HepG2 (cell line): Measurements from ENCODE around the gene LRBA. TPM values are rescaled to one million over a fixed set of nuclear protein-coding genes. Genes with fewer than 3 reads are reported as not detected.

Experiments used
- ATAC-seq: fragments of 200-7000 bp; cut with Tn5 transposase; 3 replicates; pipeline ENCODE4 v1.9.1; 2020; ENCODE audit warnings: mild to moderate bottlenecking, moderate library complexity
- BruUV-seq: library from RNA; stranded (reverse); fragments of 400-500 nt; replicated peaks from 2 replicates; lab custom pipeline; 2021; lab: Mats Ljungman, UMichigan
- CTCF ChIA-PET: fragments of 300-600 bp; formaldehyde crosslinking; extraction: SDS; loops from one replicate; lab custom pipeline; 2021; ENCODE audit warnings: low total read pairs, inconsistent platforms, low intra/inter-chr PET ratio; lab: Yijun Ruan, JAX
- POLR2A ChIA-PET: fragments of 350-600 bp; sonication (Branson Sonifier 250); formaldehyde crosslinking; loops from one replicate; lab custom pipeline; 2020; ENCODE audit warnings: antibody characterized with exemption, inconsistent platforms; lab: Yijun Ruan, JAX
- DNase-seq: peaks from one replicate; pipeline ENCODE4 v3.0.0-alpha.2; 2015; ENCODE audit warnings: low spot score
- FAIRE-seq: peaks from 3 replicates; lab custom pipeline; 2011; peaks lifted over from hg19 to GRCh38; lab: Jason Lieb, UNC
- H2AFZ ChIP-seq: one replicate; pipeline ENCODE4 v1.6.1; 2011; ENCODE audit warnings: low read length, inconsistent platforms
- H3K27ac ChIP-seq: fragments of 300-600 bp; 3 replicates; pipeline ENCODE4 v1.8.0; 2011; ENCODE audit warnings: mixed run types, mild to moderate bottlenecking, mixed read lengths, low read length, inconsistent platforms; ENCODE audit not compliant: insufficient read depth; ENCODE audit errors: extremely low read length
- H3K27me3 ChIP-seq, 2 experiments: fragments of 200-600 bp in 1 of 2; 2 replicates in 1 of 2; 3 replicates in 1 of 2; pipeline versions ENCODE4 v1.6.0 to v1.8.0; 2011; ENCODE audit warnings: low read length in 2 of 2, mild to moderate bottlenecking in 2 of 2, moderate library complexity in 2 of 2, inconsistent platforms in 1 of 2; ENCODE audit not compliant: insufficient read depth in 2 of 2, control insufficient read depth in 1 of 2
- H3K36me3 ChIP-seq, 2 experiments: fragments of 200-600 bp in 1 of 2; replicated peaks in 1 of 2; 2 replicates in 1 of 2; 3 replicates in 1 of 2; pipeline versions ENCODE4 v1.5.1 to v1.8.0; 2011; ENCODE audit warnings: low read length in 2 of 2, inconsistent platforms in 1 of 2; ENCODE audit not compliant: insufficient read depth in 2 of 2, control insufficient read depth in 1 of 2
- H3K4me1 ChIP-seq: 2 replicates; pipeline ENCODE4 v1.5.1; 2012; ENCODE audit warnings: low read length, inconsistent platforms; ENCODE audit not compliant: insufficient read depth
- H3K4me2 ChIP-seq: 2 replicates; pipeline ENCODE4 v1.6.0; 2011; ENCODE audit warnings: low read depth, low read length, inconsistent platforms
- H3K4me3 ChIP-seq, 3 experiments: fragments of 200-600 bp in 1 of 3; sonication (generic), shearing (Covaris generic) in 1 of 3; replicated peaks in 1 of 3; 2 replicates each; pipeline ENCODE4 v1.5.1; 2011 to 2016; ENCODE audit warnings: low read length in 3 of 3, inconsistent platforms in 2 of 3, low read depth in 2 of 3, mild to moderate bottlenecking in 2 of 3, control low read depth in 1 of 3, mixed read lengths in 1 of 3; ENCODE audit not compliant: insufficient read depth in 1 of 3
- H3K79me2 ChIP-seq: one replicate; pipeline ENCODE4 v1.6.1; 2011; ENCODE audit warnings: low read length, inconsistent platforms; ENCODE audit not compliant: insufficient read depth
- H3K9ac ChIP-seq: 2 replicates; pipeline ENCODE4 v1.6.0; 2011; ENCODE audit warnings: mild to moderate bottlenecking, low read depth, low read length, inconsistent platforms; ENCODE audit not compliant: insufficient read depth
- H3K9me3 ChIP-seq: 2 replicates; pipeline ENCODE4 v1.5.1; 2012; ENCODE audit warnings: mild to moderate bottlenecking, low read length
- H4K20me1 ChIP-seq: 2 replicates; pipeline ENCODE4 v1.6.0; 2011; ENCODE audit warnings: inconsistent platforms, mild to moderate bottlenecking, low read length, moderate library complexity; ENCODE audit not compliant: insufficient read depth
- HOXA5 ChIP-seq: sonication (generic); formaldehyde crosslinking; IDR thresholded peaks from 2 replicates; pipeline ENCODE4 v1.4.0; 2020; ENCODE audit warnings: missing genetic modification reagents
- RFX5 ChIP-seq: IDR thresholded peaks from 2 replicates; pipeline ENCODE4 v1.6.1; 2011; ENCODE audit warnings: low read depth, low read length, improper control_type of control experiment
- TAF15 ChIP-seq: fragments of 200-400 bp; formaldehyde crosslinking; IDR thresholded peaks from one replicate; pipeline ENCODE4 v1.6.1; 2018; ENCODE audit warnings: mild to moderate bottlenecking, low read depth, low read length; ENCODE audit not compliant: poor library complexity, severe bottlenecking
- TEAD2 ChIP-seq: sonication (generic); formaldehyde crosslinking; IDR thresholded peaks from 2 replicates; pipeline ENCODE4 v1.9.0; 2021; ENCODE audit warnings: missing genetic modification reagents
- THAP11 ChIP-seq: IDR thresholded peaks from 2 replicates; pipeline ENCODE4 v1.6.1; 2016; ENCODE audit warnings: missing biosample characterization, missing genetic modification reagents
- ZBTB20 ChIP-seq: sonication (generic); formaldehyde crosslinking; IDR thresholded peaks from 2 replicates; pipeline ENCODE4 v1.8.1; 2023; ENCODE audit warnings: missing genetic modification reagents, low read depth, mild to moderate bottlenecking, borderline replicate concordance
- ZBTB3 ChIP-seq: sonication (generic); formaldehyde crosslinking; IDR thresholded peaks from 2 replicates; pipeline ENCODE4 v1.4.0; 2020; ENCODE audit warnings: low read depth, mild to moderate bottlenecking, moderate library complexity, missing genetic modification reagents, borderline replicate concordance
- ZFP90 ChIP-seq: sonication (generic); formaldehyde crosslinking; IDR thresholded peaks from 2 replicates; pipeline ENCODE4 v1.8.0; 2022; ENCODE audit warnings: missing genetic modification reagents, mild to moderate bottlenecking, inconsistent platforms, borderline replicate concordance
- ZNF530 ChIP-seq: sonication (generic); formaldehyde crosslinking; IDR thresholded peaks from 2 replicates; pipeline ENCODE4 v1.5.0; 2020; ENCODE audit warnings: low read depth, mild to moderate bottlenecking, missing genetic modification reagents
- ZNF550 ChIP-seq: sonication (generic); formaldehyde crosslinking; IDR thresholded peaks from 2 replicates; pipeline ENCODE4 v1.4.0; 2020; ENCODE audit warnings: mild to moderate bottlenecking, missing genetic modification reagents, borderline replicate concordance
- ZNF580 ChIP-seq: IDR thresholded peaks from 2 replicates; pipeline ENCODE4 v1.6.1; 2016; ENCODE audit warnings: low read depth, borderline replicate concordance
- ZNF619 ChIP-seq: sonication (generic); formaldehyde crosslinking; IDR thresholded peaks from 2 replicates; pipeline ENCODE4 v1.4.0; 2020; ENCODE audit warnings: mild to moderate bottlenecking, missing genetic modification reagents
- ZNF761 ChIP-seq: sonication (generic); formaldehyde crosslinking; conservative IDR thresholded peaks from 2 replicates; pipeline ENCODE4 v1.4.0; 2020; ENCODE audit warnings: mild to moderate bottlenecking, missing genetic modification reagents
- ZSCAN22 ChIP-seq: sonication (generic); formaldehyde crosslinking; IDR thresholded peaks from 2 replicates; pipeline ENCODE4 v1.4.0; 2020; ENCODE audit warnings: mild to moderate bottlenecking, missing genetic modification reagents
- WGBS: methylation state at CpG from one replicate; pipeline ENCODE4 v1.1.6; 2017; ENCODE audit warnings: low lambda C conversion rate; 5-methylcytosine and 5-hydroxymethylcytosine counted together
- in situ Hi-C: cut with HindIII; loops from 2 replicates; pipeline ENCODE4 v1.10.0; 2017; ENCODE audit warnings: low pct_unique_long_range_greater_than_20kb; ENCODE audit not compliant: extremely low pct_ligation_motif_present
- intact Hi-C: fragments of 100-400 bp; cut with micrococcal nuclease; formaldehyde crosslinking; loops from one replicate; pipeline ENCODE4 v1.10.0; 2022; ENCODE audit not compliant: unreplicated experiment
- polyA plus RNA-seq, 8 experiments: library from polyadenylated mRNA; depleted of rRNA in 3 of 8; stranded (reverse) in 7 of 8; unstranded in 1 of 8; fragments of >200 nt; fragmentation: Illumina TruSeq in 4 of 8; extraction: Trizol in 4 of 8; gene quantifications; 2 replicates each; pipeline versions ENCODE4 v1.2.1 to v1.2.3, GENCODE V29; 2011 to 2016; ENCODE audit warnings: low read depth in 4 of 8, missing spikeins in 1 of 8, mixed read lengths in 1 of 8; ENCODE audit not compliant: insufficient read depth in 1 of 8
- total RNA-seq, 5 experiments: library from RNA; depleted of rRNA; stranded (reverse); fragments of >200 nt; fragmentation: Illumina TruSeq; extraction: Trizol; gene quantifications; 2 replicates each; pipeline ENCODE4 v1.2.3, GENCODE V29; 2016; ENCODE audit warnings: low read depth in 1 of 5

LRBA gene
- total and polyA plus RNA-seq, 2 of the 13 experiments (the other 11 are each of a cell fraction or from before 2014, with no cell fraction given): 21.0 to 37.2 TPM

DNA sequence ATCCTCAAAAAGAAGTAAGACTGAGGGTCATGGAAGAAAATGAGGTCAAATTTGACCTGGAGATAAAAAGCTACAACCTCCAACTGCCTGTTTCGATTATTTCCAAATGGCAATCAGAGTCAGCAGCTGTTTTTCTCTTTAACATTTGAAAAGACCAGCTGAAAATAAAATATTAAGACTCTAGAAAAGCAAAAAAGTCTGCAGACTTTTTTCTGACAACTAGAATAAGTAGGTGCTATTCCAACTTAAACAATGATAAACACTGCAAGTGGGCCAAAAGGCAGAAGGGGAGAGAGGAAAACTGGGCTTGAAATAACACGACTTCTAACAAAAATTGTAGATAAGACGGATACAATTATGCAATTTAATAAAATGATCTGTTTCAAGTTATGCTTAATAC is 110.4 kb downstream of the LRBA start:
- ChIA-PET CTCF (no interaction called here), POLR2A (no interaction called here)
- TF ChIP-seq RFX5 (no peak), ZNF619 (CRISPR knock-in tag) (no peak), TEAD2 (CRISPR knock-in tag) (no peak), ZNF530 (no peak), TAF15 (no peak), ZNF550 (CRISPR knock-in tag) (no peak), ZNF580 (CRISPR knock-in tag) (no peak), THAP11 (CRISPR knock-in tag) (no peak), ZFP90 (no peak), ZBTB20 (CRISPR knock-in tag) (no peak)
- no peaks in the 10 kb centered on the region for H3K4me1 ChIP-seq
- no peaks in the 10 kb centered on the region for H3K9me3 ChIP-seq
- no peak overlapping the region for H3K27ac ChIP-seq
- no peaks in the 10 kb centered on the region for H3K79me2 ChIP-seq
- FAIRE-seq: no peak
- H3K9ac ChIP-seq: no peak overlapping the region
- peaks cover 0 to 20% of the 10 kb centered on the region in 2 experiments; a peak in 2 of 5 replicates for H3K36me3 ChIP-seq
- in situ Hi-C loops (no loop called here), intact Hi-C loops (no loop called here)
- H3K4me3 ChIP-seq: no peak overlapping the region
- no peak overlapping the region for H2AFZ ChIP-seq
- H3K4me2 ChIP-seq: no peak overlapping the region
- no TSS peak for BruUV-seq
- H3K27me3 ChIP-seq: no peaks in the 10 kb centered on the region
- no peak for DNase-seq
- 98% methylated on average over 3 of the region's 3 CpGs for WGBS
- no peaks in the 10 kb centered on the region for H4K20me1 ChIP-seq
- no peak for ATAC-seq

- POLR2A ChIA-PET: no interaction called here
- WGBS: 97% methylated on average over 2 of the region's 2 CpGs
- FAIRE-seq (no peak), DNase-seq (no peak), ATAC-seq (no peak)
- H3K36me3 ChIP-seq: peaks cover 2 to 22% of the 10 kb centered on the region in 2 experiments; a peak in 3 of 5 replicates
- intact Hi-C loops: no loop called here
- in situ Hi-C loops: no loop called here
- no peaks in the 10 kb centered on the region for H3K4me1 ChIP-seq
- no peak overlapping the region for H2AFZ ChIP-seq
- no peak overlapping the region for H3K4me3 ChIP-seq
- H3K4me2 ChIP-seq: no peak overlapping the region
- BruUV-seq: no TSS peak
- no peak overlapping the region for H3K9ac ChIP-seq
- H3K27me3 ChIP-seq: no peaks in the 10 kb centered on the region
- no peaks in the 10 kb centered on the region for H3K9me3 ChIP-seq
- H4K20me1 ChIP-seq: no peaks in the 10 kb centered on the region
- no peaks in the 10 kb centered on the region for H3K79me2 ChIP-seq
- no peak overlapping the region for H3K27ac ChIP-seq
- CTCF ChIA-PET: no interaction called here
- TF ChIP-seq ZBTB3 (CRISPR knock-in tag) (no peak), ZSCAN22 (no peak), HOXA5 (no peak), ZNF761 (no peak)
Observed at GRCh38 chr4:150903603-150904002, 111.5 kb downstream of the LRBA start.
